AG09319 (cell line): ENCODE measurements around the gene ATE1.

Experiments
- DNase-seq: peaks from one replicate; pipeline ENCODE4 v3.0.0-alpha.2; 2010; ENCODE audit warnings: low read depth; ENCODE audit errors: extremely low read depth
- TF ChIP-seq, protein P1 (sequence below): IDR thresholded peaks from 2 replicates; pipeline ENCODE4 v1.5.1; 2011; ENCODE audit warnings: low read depth, mild to moderate bottlenecking, inconsistent platforms, low read length, moderate library complexity

ATE1 gene

GRCh38 chr10:121961456-121961855 is 33.6 kb upstream of the ATE1 start:
- no peak for DNase-seq
- TF ChIP-seq, protein P1, sequence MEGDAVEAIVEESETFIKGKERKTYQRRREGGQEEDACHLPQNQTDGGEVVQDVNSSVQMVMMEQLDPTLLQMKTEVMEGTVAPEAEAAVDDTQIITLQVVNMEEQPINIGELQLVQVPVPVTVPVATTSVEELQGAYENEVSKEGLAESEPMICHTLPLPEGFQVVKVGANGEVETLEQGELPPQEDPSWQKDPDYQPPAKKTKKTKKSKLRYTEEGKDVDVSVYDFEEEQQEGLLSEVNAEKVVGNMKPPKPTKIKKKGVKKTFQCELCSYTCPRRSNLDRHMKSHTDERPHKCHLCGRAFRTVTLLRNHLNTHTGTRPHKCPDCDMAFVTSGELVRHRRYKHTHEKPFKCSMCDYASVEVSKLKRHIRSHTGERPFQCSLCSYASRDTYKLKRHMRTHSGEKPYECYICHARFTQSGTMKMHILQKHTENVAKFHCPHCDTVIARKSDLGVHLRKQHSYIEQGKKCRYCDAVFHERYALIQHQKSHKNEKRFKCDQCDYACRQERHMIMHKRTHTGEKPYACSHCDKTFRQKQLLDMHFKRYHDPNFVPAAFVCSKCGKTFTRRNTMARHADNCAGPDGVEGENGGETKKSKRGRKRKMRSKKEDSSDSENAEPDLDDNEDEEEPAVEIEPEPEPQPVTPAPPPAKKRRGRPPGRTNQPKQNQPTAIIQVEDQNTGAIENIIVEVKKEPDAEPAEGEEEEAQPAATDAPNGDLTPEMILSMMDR = no peak

DNA sequence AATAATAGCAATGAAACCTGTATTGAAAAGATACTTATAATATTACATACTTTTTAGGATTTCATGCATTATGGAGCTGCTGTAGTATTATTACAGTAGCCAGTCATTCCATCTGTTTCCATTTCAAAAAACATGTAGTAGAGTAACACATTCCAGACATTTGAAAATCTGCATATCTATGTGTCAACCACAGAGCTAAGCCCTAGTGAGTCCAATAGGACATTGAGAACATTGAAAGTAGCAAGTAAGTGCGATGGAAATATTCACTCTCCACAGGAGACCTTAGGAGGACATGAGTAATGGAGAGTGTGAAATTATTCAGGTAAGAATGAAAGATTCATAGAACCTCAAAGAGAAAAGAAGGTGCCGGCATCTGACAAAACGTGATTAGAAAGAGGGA is 31.8 kb upstream of the ATE1 start:
- DNase-seq = no peak
- TF ChIP-seq, protein P1 = no peak

GRCh38 chr10:121956111-121957061 is 28.6 kb upstream of the ATE1 start:
- no peak for DNase-seq
- TF ChIP-seq, protein P1 = no peak

DNA sequence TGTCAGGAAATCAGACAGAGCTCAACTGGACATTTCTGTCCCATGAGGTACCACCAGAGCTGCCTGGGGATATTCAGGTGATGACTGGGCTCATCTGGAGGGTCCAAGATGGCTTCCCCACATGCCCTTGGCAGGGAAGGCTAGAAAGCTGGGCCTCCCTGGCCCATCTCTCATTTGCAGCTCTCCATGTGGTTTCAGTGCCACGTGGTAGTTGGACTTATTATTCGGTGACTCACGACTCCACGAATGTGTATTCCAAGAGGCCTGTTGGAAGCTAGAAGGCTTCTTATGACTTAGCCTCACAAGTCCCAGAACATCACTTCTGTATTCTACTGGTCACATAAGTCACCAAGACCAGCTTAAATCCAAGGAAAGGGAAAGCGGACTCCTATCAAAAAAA is 24.4 kb upstream of the ATE1 start:
- DNase-seq = no peak
- TF ChIP-seq, protein P1 = no peak

DNA sequence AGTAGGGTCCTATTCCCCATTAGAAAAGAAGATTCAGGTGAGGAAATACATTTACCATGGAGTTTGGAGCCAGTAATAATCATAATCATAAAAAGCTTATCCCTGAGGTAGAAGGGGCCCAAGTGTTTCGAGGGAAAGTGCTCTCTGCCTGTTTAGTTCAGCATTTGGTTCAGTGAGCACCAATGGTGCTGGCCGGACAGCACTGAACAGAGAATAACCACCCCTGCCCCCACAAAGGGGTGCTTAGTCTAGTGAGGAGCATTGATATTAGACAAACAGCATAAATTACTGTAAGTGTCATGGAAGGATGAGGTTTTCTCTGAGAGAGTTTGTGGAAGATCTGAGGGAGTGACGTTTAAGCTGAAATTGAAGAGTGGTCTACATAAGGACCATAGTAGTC is 21.6 kb upstream of the ATE1 start:
- TF ChIP-seq, protein P1 = no peak
- no peak for DNase-seq

- TF ChIP-seq, protein P1 = no peak
- DNase-seq = no peak
Measured at GRCh38 chr10:121949049-121949448, 21.2 kb upstream of the ATE1 start.

DNA sequence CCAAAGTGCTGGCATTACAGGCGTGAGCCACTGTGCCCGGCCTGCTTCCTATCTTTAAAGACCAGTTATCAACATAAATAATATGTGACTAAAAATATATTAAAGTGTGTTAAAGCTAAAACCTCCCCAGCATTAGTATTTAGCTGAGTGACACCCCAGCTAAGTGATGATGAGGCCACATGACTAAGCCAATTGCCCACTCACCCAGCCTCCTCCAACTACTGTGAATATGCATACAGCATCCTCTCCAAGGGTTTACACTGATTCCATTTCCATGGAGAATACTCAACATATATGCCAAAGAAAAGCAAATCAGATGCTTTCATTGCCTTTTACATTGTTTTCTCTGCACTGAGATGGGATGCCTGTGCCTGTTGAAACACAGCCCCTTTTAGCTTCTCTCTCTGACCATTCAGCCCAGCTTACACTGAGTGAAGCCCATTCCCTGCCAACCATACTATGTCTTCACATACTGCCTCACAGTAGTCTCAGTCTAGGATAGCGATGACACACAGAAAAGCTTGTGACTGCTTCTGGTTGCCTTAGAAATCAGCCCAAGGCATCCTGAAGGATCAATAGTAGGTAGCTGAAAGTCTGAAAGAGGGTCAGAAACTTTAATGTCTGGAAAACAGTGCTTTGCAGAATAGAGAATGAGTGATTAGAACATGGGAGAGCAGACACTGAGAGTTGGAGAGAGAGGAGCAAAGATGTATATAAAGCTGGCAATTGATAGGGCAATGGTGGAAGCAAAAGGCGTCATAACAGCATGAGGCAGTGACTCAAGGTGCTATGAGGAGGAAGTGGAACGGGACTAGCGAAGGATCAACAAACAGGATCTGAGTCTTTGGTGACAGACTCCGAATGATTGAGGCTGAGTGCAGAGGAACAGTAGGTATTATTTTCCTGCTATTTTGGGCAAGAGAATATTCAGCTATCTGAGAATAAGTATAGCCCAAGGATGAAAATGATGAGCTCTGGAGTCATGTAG is 19.8 kb upstream of the ATE1 start:
- DNase-seq = no peak
- TF ChIP-seq, protein P1 = no peak
